ENCODE results near the gene WBP1L.
"Not testable (repeated sequence)": the region's sequence is repeated elsewhere in the genome, so short reads cannot be mapped to it uniquely, and the experiment has no call there.

The WBP1L gene

DNA sequence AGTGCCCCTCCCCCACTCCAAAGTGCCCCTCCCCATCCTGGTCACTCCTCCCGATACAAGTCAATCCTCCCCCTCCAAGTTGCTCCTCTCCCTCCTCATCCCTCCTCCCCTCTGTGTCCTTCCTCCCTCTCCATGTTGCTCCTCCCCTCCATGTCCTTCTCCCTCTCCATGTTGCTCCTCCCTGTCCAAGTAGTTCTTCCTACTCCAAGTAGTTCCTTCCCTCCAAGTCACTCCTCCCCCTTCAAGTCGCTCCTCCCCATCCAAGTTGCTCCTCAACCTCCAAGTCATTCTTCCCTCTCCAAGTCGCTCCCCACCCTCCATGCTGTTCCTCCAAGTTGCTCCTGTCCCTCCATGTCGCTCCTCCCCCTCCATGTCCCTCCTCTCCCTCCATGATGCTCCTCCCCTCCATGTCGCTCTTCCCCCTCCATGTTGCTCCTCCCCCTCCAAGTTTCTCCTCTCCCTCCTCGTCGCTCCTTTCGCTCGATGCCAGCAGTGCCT is 8.6 kb upstream of the WBP1L start:
- H3K4me2 ChIP-seq: no peak overlapping the region
- peaks cover 85% of the 10 kb centered on the region for H3K36me3 ChIP-seq

DNA sequence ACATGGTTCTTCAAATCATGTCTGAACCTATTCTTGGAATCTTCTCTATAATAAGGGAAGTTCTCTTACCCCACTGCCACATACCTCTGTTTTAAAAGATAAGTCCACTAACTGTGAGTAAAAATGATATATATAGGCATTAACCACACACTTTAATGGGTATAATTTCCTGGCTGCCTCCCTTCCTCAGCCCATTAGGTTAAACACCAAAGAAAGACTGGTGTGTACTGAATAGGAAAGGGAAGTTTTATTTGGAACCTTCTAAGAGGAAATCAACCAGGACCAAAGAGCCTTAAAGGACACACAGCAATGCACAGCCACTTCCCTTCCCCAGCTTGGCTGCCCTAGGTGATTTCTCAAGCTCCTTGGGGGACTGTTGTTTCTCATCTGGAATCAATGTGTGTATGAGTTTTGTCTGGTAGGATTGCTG is 5.0 kb upstream of the WBP1L start:
- H3K4me2 ChIP-seq: peak overlapping the region; percentile 68
- no peak for TF ChIP-seq Cebpa-rat (IDR thresholded peaks at IDR 0.05)
- peak overlapping the region; percentile 29; the same call in 1 of the 2 replicates for H3K27ac ChIP-seq

More for the DNA sequence above, 8.6 kb upstream of the WBP1L start:
- Histone ChIP-seq H4K20me1 (no peaks in the 10 kb centered on the region), H3K4me3 (no peak overlapping the region), H3K9me3 (no peaks in the 10 kb centered on the region), H3K27ac (peak overlapping the region; percentile 62; the same call in 1 of the 2 replicates), H3K27me3 (no peaks in the 10 kb centered on the region), H3K4me1 (peaks cover 42% of the 10 kb centered on the region), H3K9ac (no peak overlapping the region)
- TF ChIP-seq Cebpa-rat (IDR thresholded peaks at IDR 0.05): no peak

DNA sequence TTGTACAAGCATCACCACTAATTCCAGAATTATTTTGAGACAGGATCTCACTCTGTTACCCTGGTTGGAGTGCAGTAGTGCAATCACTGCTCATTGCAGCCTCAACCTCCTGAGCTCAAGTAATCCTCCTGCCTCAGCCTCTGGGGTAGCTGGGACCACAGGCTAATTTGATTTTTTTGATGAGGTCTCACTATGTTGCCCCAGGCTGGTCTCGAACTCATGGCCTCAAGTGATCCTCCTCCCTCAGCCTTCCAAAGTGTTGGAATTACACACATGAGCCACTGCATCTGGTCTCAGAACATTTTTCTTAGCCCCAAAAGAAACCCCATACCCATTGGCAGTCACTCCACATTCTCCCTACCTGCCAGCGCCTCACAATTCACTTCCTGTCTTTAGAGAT is 3.5 kb upstream of the WBP1L start:
- H3K36me3 ChIP-seq: peaks cover 35% of the 10 kb centered on the region
- no peak overlapping the region for H3K4me3 ChIP-seq
- H3K27me3 ChIP-seq: no peaks in the 10 kb centered on the region
- TF ChIP-seq Cebpa-rat (IDR thresholded peaks at IDR 0.05): no peak
- H4K20me1 ChIP-seq: peaks cover 5% of the 10 kb centered on the region; the same call in 1 of the 2 replicates
- no peak overlapping the region for H3K9ac ChIP-seq
- no peaks in the 10 kb centered on the region for H3K9me3 ChIP-seq
- peaks cover 53% of the 10 kb centered on the region for H3K4me1 ChIP-seq
- no peak overlapping the region for H3K27ac ChIP-seq
- H3K4me2 ChIP-seq: no peak overlapping the region

More for the DNA sequence above, 5.0 kb upstream of the WBP1L start:
- Histone ChIP-seq H4K20me1 (no peaks in the 10 kb centered on the region), H3K4me3 (no peak overlapping the region), H3K4me1 (peaks cover 47% of the 10 kb centered on the region), H3K9ac (peak overlapping the region; percentile 27; the same call in 1 of the 2 replicates), H3K36me3 (peaks cover 50% of the 10 kb centered on the region), H3K9me3 (no peaks in the 10 kb centered on the region), H3K27me3 (no peaks in the 10 kb centered on the region)

DNA sequence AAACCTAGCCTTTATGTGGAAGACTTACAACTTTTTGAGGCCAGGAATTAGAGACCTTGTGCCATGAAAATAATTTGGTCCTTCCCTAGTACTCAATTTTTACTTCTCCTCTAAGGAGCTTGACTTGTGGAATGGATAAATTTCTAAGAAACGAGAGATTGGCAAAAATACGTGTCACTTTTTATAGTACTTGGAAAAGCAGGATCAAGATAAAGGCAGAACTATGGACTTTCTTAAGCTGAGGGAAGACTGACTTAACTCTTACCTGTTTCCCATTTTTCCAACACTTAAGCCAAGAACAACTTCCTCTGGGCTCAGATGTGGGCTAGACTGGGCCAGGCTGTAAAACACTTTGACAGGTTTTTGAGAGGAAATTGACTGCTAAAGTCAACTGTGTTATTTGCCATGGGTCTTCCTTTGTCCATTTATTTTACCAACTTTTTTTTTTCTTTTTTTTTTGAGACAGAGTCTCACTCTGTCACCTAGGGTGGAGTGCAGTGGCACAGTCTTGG is 2.0 kb upstream of the WBP1L start:
- H3K36me3 ChIP-seq: peaks cover 22% of the 10 kb centered on the region
- no peak overlapping the region for H3K27ac ChIP-seq
- no peak overlapping the region for H3K4me3 ChIP-seq
- H3K9me3 ChIP-seq: no peaks in the 10 kb centered on the region
- no peak for TF ChIP-seq Cebpa-rat (IDR thresholded peaks at IDR 0.05)
- H4K20me1 ChIP-seq: peaks cover 5% of the 10 kb centered on the region; the same call in 1 of the 2 replicates
- peaks cover 51% of the 10 kb centered on the region for H3K4me1 ChIP-seq
- H3K27me3 ChIP-seq: no peaks in the 10 kb centered on the region
- no peak overlapping the region for H3K4me2 ChIP-seq
- H3K9ac ChIP-seq: no peak overlapping the region

DNA sequence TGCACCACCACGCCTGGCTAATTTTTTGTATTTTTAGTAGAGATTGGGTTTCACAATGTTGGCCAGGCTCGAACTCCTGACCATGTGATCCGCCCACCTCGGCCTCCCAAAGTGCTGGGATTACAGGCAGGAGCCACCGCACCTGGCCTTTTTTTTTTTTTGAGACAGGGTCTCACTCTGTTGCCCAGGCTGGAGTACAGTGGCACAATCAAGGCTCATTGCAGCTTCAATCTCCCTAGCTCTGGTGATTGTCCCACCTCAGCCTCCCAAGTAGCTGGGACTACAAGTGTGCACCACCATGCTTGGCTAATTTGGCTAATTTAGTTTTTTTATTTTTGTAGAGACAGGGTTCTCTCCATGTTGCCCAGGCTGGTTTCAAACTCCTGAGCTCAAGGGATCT is 1.4 kb upstream of the WBP1L start:
- Histone ChIP-seq H3K36me3 (peaks cover 21% of the 10 kb centered on the region), H3K4me1 (peaks cover 50% of the 10 kb centered on the region)
- H3K9me3 ChIP-seq, H3K4me3 ChIP-seq, H3K4me2 ChIP-seq, H3K27ac ChIP-seq, H3K27me3 ChIP-seq, H3K9ac ChIP-seq, H4K20me1 ChIP-seq: not testable (repeated sequence)

DNA sequence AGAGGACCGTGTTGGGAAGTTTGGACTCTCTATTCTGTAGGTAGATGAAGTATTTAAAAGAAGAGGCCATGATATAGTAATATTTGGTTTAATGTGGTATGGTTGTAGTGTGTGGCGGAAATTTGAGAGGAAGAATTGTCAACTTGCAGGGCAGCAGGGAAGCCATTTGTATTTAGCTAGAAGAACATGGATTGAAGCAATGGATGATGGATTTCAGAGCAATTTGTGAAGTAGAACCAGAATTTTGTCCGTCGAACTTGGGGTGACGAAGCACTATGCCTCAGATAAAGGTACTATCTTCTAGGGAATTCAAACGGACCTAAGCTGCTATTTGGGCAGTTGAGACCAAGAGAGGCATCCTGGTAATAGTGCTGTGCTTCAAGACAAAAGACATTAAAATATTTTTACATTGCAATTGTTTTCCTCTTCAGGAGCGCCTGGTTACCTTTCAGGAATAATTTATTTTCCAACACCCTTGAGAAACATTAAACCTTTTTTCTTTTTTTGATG is 615 bp upstream of the WBP1L start:
- Histone ChIP-seq H4K20me1 (peaks cover 5% of the 10 kb centered on the region; the same call in 1 of the 2 replicates), H3K4me2 (peak overlapping the region; percentile 52), H3K9me3 (no peaks in the 10 kb centered on the region), H3K27me3 (no peaks in the 10 kb centered on the region), H3K36me3 (peaks cover 14% of the 10 kb centered on the region; the same call in 1 of the 2 replicates), H3K9ac (no peak overlapping the region), H3K4me1 (peaks cover 42% of the 10 kb centered on the region), H3K4me3 (no peak overlapping the region), H3K27ac (peak overlapping the region; percentile 54; the same call in 1 of the 2 replicates)
- no peak for TF ChIP-seq Cebpa-rat (IDR thresholded peaks at IDR 0.05)

DNA sequence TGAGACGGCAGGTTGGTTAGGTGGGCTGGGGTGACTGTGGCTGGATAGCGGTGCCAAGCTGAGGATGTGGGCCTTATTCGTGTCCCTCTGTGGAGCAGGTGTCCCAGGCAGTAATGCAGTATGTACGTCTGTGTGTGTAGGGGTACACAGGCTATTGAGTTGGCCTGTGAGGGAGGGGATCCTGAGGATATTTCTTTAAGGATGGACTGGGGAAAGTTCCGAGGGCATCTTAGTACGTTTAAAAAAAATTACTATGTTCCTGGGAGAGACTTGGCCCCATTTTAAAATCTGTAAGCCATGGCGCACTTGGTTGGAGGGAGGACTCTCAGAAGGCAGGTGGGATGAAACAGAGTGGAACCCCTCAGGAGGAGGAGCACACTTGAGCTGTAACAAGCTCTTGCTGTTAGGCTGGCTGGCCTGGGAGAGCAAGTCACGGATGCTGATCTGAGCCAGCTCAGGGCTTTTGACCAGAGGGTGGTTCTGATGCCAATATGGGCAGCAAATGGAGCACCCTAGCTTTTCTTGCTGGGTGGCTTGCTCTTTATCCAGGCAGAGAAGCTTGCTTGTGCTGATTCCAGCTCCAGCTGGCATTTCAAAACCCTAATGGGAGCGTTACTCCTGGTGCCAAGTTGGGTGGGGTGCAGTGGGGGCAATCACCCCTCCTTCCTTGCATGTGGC is 765 bp downstream of the WBP1L start:
- Histone ChIP-seq H3K4me2 (peak overlapping the region; percentile 95), H3K36me3 (peaks cover 13% of the 10 kb centered on the region; the same call in 1 of the 2 replicates), H3K27me3 (no peaks in the 10 kb centered on the region), H4K20me1 (peaks cover 5% of the 10 kb centered on the region; the same call in 1 of the 2 replicates), H3K27ac (peak overlapping the region; percentile 77), H3K4me1 (peaks cover 28% of the 10 kb centered on the region), H3K4me3 (peak overlapping the region; percentile 91), H3K9me3 (no peaks in the 10 kb centered on the region), H3K9ac (peak overlapping the region; percentile 86)
- TF ChIP-seq Cebpa-rat (IDR thresholded peaks at IDR 0.05): no peak

DNA sequence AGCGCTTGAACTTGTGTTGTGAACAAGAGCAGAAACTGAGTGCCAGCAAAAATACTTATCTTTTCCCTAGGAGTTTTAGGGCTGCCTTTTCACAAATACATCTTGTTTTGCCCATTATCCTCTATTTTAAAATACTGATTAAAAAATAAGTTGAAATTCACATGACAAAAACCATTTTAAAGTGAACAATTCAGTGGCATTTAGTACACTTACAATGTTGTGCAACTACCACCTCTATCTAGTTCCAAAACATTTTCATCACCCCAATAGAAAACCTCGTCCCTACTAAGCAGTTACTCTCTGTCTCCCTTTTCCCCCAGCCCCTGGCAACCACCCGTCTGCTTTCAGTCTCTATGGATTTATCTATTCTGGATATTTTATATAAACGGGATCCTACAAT is 1.4 kb downstream of the WBP1L start:
- peak overlapping the region; percentile 86; the same call in 1 of the 2 replicates for H3K9ac ChIP-seq
- no peak for TF ChIP-seq Cebpa-rat (IDR thresholded peaks at IDR 0.05)
- peak overlapping the region; percentile 91 for H3K4me3 ChIP-seq
- no peaks in the 10 kb centered on the region for H3K9me3 ChIP-seq
- H3K4me1 ChIP-seq: peaks cover 24% of the 10 kb centered on the region
- H3K36me3 ChIP-seq: peaks cover 15% of the 10 kb centered on the region; the same call in 1 of the 2 replicates
- H3K27me3 ChIP-seq: no peaks in the 10 kb centered on the region
- H4K20me1 ChIP-seq: peaks cover 5% of the 10 kb centered on the region; the same call in 1 of the 2 replicates
- peak overlapping the region; percentile 95 for H3K4me2 ChIP-seq
- no peak overlapping the region for H3K27ac ChIP-seq

DNA sequence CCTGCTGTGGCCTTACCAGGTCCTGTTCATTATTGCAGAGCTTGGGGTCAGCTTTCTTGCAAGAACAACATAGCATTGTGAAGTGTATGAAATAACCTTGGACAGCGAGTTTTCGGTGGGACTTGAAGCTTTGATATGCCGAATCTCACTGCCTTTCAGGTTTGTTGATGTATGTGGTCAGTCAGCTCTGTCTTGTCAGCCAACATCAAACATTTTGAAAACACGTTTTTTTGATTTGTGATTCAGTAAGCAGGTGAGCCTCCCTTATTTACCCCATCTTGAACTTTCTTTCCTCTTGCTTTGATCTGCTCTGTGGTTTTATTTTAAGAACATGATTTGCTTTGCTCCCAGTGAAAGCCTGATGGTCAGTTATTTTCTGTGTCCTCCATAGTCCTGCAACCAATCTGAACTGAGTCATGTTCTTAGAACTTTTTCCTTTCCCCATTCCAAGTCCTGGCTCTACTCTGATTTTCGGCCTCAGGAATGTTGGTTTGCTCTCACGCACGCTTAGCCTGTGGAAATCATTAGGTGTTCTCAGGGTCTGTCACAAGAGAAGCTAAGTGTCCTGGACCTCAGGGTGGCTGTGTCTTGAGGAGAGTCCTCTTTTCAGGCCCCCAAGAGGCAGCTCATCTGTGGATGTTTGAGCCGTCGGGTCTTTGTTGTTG is 8.7 kb downstream of the WBP1L start:
- Histone ChIP-seq H3K9ac (no peak overlapping the region; the same call in 1 of the 2 replicates), H4K20me1 (peaks cover 56% of the 10 kb centered on the region), H3K4me2 (peak overlapping the region; percentile 20; the same call in 1 of the 2 replicates), H3K4me3 (no peak overlapping the region), H3K36me3 (peaks cover 36% of the 10 kb centered on the region), H3K27me3 (no peaks in the 10 kb centered on the region), H3K27ac (0 out of 2 replicates have a peak overlapping the region, but pooled peaks have one; percentile 7), H3K4me1 (peaks cover 29% of the 10 kb centered on the region), H3K9me3 (no peaks in the 10 kb centered on the region)
- no peak for TF ChIP-seq Cebpa-rat (IDR thresholded peaks at IDR 0.05)

Measured in BLaER1 (cell line).